HAP-1 (cell line): Measurements from ENCODE around the gene OAT.

Experiments used
- DNase-seq, 2 experiments: peaks; one replicate each; pipeline ENCODE4 v3.0.0-alpha.2; 2016 to 2020; ENCODE audit warnings: low spot score in 2 of 2
- H3K27me3 ChIP-seq: fragments of 250-450 bp; sonication (Bioruptor Pico); 2 replicates; pipeline ENCODE4 v1.5.1; 2020; ENCODE audit warnings: low read depth, mild to moderate bottlenecking, moderate library complexity
- H3K36me3 ChIP-seq: fragments of 250-450 bp; sonication (Bioruptor Pico); replicated peaks from 2 replicates; pipeline ENCODE4 v1.5.1; 2020; ENCODE audit warnings: mild to moderate bottlenecking
- H3K4me1 ChIP-seq: fragments of 250-450 bp; sonication (Bioruptor Pico); 2 replicates; pipeline ENCODE4 v1.5.1; 2020; ENCODE audit warnings: mild to moderate bottlenecking
- H3K4me3 ChIP-seq: fragments of 250-450 bp; sonication (Bioruptor Pico); 2 replicates; pipeline ENCODE4 v1.5.1; 2020; ENCODE audit warnings: mild to moderate bottlenecking, moderate library complexity
- H3K9me3 ChIP-seq: fragments of 250-450 bp; sonication (Bioruptor Pico); 2 replicates; pipeline ENCODE4 v1.5.1; 2020; ENCODE audit warnings: mild to moderate bottlenecking, moderate library complexity
- in situ Hi-C: fragments of 300-500 bp; cut with MboI; formaldehyde crosslinking; loops from 3 replicates; pipeline ENCODE4 v1.14.3; 2020; ENCODE audit warnings: low sequenced_read_pairs, inconsistent platforms, mixed read lengths

OAT gene

DNA sequence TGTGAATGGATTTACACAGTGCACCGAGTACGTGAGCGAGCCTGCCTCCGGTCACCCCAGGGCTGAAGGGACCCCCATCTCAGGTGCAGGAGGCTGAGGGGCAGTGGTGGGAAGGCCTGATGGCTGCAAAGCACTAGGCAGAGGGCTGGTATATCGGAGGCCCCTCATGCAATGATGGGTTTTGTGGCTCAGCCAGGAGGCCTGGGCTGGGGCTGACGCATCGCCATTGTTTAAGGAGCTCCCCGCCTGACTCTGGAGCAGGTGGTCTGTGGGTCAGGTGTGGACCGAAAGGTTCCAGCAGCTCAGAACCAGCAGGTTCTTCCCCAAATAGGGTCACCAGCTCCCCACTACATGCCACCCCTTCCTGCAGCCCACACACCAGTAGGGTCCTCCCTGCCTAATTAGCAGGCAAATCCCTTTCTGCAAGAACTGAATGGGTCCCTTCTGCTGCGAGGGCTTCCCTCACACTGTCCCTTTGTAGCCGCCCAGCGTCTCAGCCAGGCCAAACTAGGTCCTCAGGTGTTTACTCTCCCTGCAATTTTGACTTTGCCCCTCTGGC lies 33.0 kb downstream of the OAT start:
- no peak for DNase-seq
- Histone ChIP-seq H3K36me3 (no peaks in the 10 kb centered on the region), H3K4me1 (peaks cover 16% of the 10 kb centered on the region), H3K4me3 (no peak overlapping the region), H3K9me3 (no peaks in the 10 kb centered on the region), H3K27me3 (peaks cover 13% of the 10 kb centered on the region)
- in situ Hi-C loops, result loop anchor here (5.0 to 25.0 kb wide), 2 partner anchors 388 to 798 kb away; no protein-coding TSS in a partner anchor

DNA sequence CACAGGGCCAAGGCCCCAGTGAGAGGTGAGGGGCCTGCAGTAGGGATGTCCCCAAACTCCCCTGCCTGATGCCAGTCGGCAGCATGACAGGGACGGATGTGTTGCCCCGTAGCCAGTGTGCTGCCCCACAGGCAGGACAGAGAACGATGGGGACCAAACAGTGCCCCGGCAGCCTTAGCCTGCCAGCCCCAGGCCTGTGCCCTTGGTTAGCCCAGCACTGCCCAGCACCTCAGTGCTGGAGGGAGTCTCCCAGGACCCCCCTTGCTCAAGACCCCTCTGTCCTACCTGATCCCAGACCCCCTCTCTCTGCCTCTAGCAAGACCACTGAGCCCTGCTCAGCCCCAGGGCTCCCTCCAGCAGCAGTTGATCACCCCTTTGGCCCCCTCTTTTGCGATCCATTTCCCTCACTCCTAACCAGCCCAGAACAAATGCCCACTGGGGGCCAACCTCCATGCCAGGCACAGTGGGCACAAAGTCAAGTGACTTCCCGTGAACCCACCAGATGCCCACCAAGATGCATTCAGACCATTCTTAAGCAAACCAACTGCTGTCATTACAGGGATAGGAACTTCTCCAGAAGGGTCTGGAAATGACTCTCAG lies 34.0 kb downstream of the OAT start:
- DNase-seq, result no peak
- no peaks in the 10 kb centered on the region for H3K36me3 ChIP-seq
- peaks cover 8% of the 10 kb centered on the region for H3K4me1 ChIP-seq
- H3K9me3 ChIP-seq, result no peaks in the 10 kb centered on the region
- in situ Hi-C loops, result loop anchor here (5.0 to 25.0 kb wide), 2 partner anchors 387 to 797 kb away; no protein-coding TSS in a partner anchor
- H3K27me3 ChIP-seq, result peaks cover 21% of the 10 kb centered on the region
- no peak overlapping the region for H3K4me3 ChIP-seq

DNA sequence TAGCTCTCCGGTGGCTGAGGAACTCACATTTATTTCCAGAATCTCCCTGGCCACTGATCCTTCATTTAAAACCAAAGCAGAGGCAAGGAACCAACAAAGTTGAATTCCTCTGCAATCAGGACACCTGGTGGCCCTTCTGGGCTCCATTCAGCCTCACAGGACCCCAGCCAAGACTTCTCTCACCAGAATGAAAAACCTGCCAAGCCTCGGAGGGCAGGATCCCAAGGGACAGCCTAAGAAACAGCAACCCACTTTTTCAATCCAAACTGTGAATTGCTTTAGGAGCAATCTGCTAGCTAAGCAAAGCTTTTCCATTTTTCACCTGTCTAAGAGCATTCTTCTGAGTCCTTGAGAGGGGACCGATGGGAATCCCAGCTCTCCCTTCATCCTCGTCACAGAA lies 34.6 kb downstream of the OAT start:
- H3K4me1 ChIP-seq, result peaks cover 3% of the 10 kb centered on the region; the same call in 1 of the 2 replicates
- DNase-seq, result no peak
- H3K27me3 ChIP-seq, result peaks cover 27% of the 10 kb centered on the region
- no peaks in the 10 kb centered on the region for H3K9me3 ChIP-seq
- in situ Hi-C loops, result loop anchor here (25.0 kb wide), 1 partner anchor 797 kb away; no protein-coding TSS in a partner anchor
- no peak overlapping the region for H3K4me3 ChIP-seq
- H3K36me3 ChIP-seq, result no peaks in the 10 kb centered on the region

DNA sequence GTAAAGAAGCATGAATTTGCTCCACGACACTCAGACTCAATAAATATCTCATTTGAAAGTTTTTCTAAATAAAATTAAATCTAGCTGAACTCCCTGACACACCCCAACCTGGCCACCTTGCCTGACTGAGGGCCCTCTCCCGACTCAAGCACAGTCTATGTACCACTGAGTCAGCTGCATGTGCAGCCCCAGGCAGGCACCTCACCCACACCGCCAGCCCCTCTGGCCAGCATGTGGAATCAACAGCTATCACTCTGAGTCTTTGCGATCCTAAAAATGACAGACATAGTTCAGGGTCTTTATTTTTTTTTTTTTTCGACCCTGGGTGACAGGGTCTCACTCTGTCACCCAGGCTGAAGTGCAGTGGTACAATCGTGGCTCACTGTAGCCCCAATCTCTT lies 35.2 kb downstream of the OAT start:
- Histone ChIP-seq H3K4me3 (no peak overlapping the region), H3K4me1 (no peaks in the 10 kb centered on the region), H3K36me3 (no peaks in the 10 kb centered on the region), H3K9me3 (no peaks in the 10 kb centered on the region), H3K27me3 (peaks cover 30% of the 10 kb centered on the region)
- no peak for DNase-seq
- in situ Hi-C loops, result loop anchor here (25.0 kb wide), 1 partner anchor 796 kb away; no protein-coding TSS in a partner anchor

DNA sequence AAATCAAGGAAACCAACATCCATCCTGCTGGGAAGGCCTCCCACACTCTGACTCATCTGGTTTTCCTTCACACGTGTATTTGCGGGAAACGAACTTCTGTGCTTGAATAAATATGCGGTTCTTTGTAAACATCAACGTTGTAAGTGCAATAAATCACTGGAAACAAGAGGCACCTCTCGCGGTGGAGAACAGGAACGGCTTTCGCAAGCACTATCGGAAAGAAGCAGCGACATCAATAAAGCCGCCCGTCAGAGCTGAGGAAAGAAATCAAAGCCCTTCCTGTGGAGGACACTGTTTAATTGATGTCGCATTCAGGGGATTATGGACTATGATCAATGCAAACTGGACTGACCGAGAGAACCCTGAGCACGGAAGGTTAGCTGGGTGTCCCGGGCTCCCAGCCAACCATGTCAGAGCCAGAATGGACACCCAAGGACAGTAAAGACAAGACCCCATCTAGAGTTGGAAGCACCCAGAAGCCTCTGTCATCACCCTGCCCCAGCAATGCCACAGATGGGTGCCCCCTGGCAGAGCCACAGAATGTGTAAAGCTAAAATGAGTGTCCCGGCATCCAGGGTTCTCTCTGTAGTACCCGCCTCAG lies 37.6 kb downstream of the OAT start:
- no peak for DNase-seq
- no peaks in the 10 kb centered on the region for H3K9me3 ChIP-seq
- H3K36me3 ChIP-seq, result no peaks in the 10 kb centered on the region
- H3K4me3 ChIP-seq, result no peak overlapping the region
- in situ Hi-C loops, result loop anchor here (25.0 kb wide), 1 partner anchor 794 kb away; no protein-coding TSS in a partner anchor
- H3K4me1 ChIP-seq, result no peaks in the 10 kb centered on the region
- peaks cover 30% of the 10 kb centered on the region for H3K27me3 ChIP-seq

DNA sequence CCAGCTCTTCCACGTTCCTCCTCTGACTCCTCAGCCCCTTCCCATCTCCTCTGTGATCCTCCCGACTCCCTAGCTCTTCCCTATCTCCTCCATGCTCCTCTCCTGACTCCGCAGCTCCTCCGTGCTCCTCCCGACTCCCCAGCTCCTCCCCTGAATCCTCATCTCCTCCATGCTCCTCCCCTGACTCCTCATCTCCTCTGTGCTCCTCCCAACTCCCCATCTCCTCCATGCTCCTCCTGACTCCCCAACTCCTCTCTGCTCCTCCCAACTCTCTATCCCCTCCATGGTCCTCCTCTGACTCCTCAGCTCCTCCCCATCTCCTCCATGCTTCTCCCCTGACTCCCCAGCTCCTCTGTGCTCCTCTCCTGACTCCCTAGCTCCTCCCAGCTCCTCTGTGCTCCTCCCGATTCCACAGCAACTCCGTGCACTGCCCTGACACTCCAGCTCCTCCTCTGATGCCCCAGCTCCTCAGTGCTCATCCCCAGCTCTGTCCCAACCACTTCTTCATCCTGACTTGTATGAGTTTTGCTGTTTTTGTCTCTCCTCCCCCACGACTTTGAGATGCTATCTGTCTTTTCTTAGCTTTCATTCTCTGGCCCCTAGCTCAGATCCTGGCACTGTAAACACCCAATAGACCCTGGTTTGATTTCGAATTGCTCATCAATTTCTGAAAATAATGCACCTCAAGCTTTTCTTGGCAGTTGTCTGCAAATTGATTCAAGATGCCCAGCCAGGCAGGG lies 38.3 kb downstream of the OAT start:
- no peak for DNase-seq
- peaks cover 30% of the 10 kb centered on the region for H3K27me3 ChIP-seq
- in situ Hi-C loops, result loop anchor here (25.0 kb wide), 1 partner anchor 793 kb away; no protein-coding TSS in a partner anchor
- H3K36me3 ChIP-seq, result no peaks in the 10 kb centered on the region
- H3K4me1 ChIP-seq, result no peaks in the 10 kb centered on the region
- no peaks in the 10 kb centered on the region for H3K9me3 ChIP-seq
- no peak overlapping the region for H3K4me3 ChIP-seq

DNA sequence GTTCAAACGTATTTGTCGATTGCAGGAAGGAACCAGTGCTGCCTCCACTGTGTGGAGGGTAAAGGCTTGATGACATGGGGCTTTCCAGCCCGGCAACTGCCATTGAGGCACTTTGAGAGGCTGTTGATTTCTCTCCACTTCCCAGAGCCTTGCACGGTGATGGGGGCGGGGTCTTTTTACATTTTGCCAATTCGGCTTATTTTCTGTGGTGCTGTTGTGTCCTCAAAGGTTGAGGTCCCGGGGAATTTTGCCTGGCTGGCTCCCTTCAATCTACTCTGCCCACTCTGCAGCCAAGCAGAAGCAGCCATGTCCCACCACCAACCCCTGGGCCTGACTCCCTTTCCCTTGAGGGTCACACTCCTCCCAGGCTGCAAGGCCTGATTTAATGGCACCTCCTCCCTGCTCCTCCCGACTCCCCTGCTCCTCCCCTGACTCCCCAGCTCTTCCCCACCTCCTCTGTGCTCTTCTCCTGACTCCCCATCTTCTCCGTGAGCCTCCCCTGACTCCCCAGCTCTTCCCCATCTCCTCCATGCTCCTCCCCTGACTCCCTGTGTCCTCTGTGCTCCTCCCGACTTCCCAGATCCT lies 39.0 kb downstream of the OAT start:
- Histone ChIP-seq H3K4me3 (no peak overlapping the region), H3K36me3 (no peaks in the 10 kb centered on the region), H3K27me3 (peaks cover 30% of the 10 kb centered on the region), H3K4me1 (no peaks in the 10 kb centered on the region), H3K9me3 (no peaks in the 10 kb centered on the region)
- no peak for DNase-seq
- in situ Hi-C loops, result loop anchor here (25.0 kb wide), 1 partner anchor 792 kb away; no protein-coding TSS in a partner anchor

DNA sequence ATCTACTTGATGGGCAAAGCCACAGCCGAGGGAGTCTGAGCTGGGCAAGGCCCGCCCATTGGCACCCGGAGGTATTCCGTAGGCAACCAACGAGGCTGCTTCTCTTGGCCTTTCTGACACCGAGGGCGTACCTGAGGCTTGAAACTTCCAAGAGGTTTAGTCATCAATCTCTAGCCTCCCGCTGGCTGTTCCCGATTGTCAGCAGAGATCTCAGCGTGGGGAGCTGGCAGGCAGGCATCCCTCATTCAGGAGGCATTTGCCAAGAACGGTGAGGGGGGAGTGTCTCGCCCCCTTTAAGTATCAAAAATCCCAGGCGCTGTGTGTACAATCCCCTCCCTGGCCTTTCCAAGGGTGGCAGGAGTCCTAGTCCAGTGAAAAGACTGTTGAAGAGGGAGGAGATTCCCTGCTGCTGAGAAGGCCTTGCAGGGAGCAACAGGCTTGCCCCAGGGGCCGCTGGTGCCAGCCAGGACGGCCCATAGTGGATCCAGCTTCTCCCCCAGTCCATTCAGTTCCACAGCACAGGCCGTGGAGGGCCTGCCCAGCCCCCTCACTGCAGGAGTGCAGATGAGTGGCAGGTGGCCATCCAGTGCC lies 39.7 kb downstream of the OAT start:
- no peaks in the 10 kb centered on the region for H3K9me3 ChIP-seq
- H3K36me3 ChIP-seq, result no peaks in the 10 kb centered on the region
- H3K27me3 ChIP-seq, result peaks cover 28% of the 10 kb centered on the region
- no peaks in the 10 kb centered on the region for H3K4me1 ChIP-seq
- H3K4me3 ChIP-seq, result no peak overlapping the region
- DNase-seq, result no peak
- in situ Hi-C loops, result loop anchor here (25.0 kb wide), 1 partner anchor 792 kb away; no protein-coding TSS in a partner anchor

DNA sequence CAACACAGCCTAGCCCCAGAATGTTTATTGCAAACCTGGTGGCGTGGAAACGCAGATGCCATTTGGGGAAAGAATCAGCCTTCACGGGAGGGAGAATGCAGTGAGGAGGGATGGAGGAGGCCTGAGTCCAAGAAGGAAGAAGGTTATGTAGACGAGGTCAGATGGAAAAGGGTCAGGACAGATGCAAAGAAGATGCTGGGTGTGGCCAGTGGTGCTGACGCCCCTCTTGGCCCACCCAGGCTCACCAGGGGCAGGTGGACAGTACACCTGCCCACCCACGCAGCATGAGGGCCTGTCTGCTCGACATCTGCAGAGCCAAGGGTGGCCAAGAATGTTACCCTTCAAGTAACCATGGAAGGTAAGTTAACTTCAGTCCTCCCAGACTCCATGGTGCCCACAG lies 40.5 kb downstream of the OAT start:
- H3K4me1 ChIP-seq, result no peaks in the 10 kb centered on the region
- H3K27me3 ChIP-seq, result peaks cover 28% of the 10 kb centered on the region
- in situ Hi-C loops, result loop anchor here (25.0 kb wide), 1 partner anchor 791 kb away; no protein-coding TSS in a partner anchor
- no peak for DNase-seq
- no peak overlapping the region for H3K4me3 ChIP-seq
- no peaks in the 10 kb centered on the region for H3K9me3 ChIP-seq
- H3K36me3 ChIP-seq, result no peaks in the 10 kb centered on the region

DNA sequence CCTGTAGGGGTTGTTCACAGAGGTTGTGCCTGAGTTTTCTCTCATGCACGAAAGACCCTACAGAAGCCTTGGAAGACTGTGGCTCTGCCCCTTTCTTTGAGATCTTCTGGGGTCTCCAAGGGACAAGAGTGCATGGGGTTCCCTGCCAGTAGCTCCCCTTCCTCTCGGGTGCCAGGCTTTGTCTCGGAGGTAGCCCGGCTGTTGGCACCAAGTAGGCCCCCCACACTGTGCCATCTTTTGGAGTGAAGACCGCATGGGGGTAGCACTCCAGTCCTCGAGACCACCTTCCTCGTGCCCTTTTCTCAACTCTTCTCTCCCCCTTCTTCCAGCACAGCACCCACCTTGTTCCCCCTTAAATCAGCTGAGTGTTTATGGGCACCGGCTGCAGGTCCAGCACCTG lies 41.6 kb downstream of the OAT start:
- in situ Hi-C loops, result loop anchor here (25.0 kb wide), 1 partner anchor 790 kb away; no protein-coding TSS in a partner anchor

DNA sequence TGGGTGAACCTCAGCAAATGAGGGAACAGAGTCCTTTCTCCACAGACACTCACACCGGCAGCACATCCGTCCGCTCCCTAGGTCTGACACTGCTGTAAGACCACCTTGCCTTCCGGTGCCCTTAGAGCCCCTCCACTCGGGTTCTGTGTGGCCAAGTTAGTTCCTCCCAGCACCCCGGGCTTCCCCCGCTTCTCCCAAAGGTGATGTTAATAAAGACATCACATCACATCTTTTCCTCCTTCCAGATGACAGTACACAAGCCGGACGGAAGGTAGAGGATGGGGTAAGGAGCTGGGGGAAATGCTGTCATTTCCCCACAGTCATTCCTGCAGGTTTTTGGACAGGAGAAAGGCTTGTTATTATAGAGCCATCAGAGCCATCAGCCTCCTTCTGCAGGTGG lies 42.3 kb downstream of the OAT start:
- in situ Hi-C loops, result loop anchor here (25.0 kb wide), 1 partner anchor 789 kb away; no protein-coding TSS in a partner anchor
- no peaks in the 10 kb centered on the region for H3K36me3 ChIP-seq
- no peaks in the 10 kb centered on the region for H3K9me3 ChIP-seq

More for the DNA sequence above, 41.6 kb downstream of the OAT start:
- no peak for DNase-seq
- H3K4me1 ChIP-seq, result no peaks in the 10 kb centered on the region
- H3K36me3 ChIP-seq, result no peaks in the 10 kb centered on the region
- no peak overlapping the region for H3K4me3 ChIP-seq
- H3K9me3 ChIP-seq, result no peaks in the 10 kb centered on the region
- peaks cover 32% of the 10 kb centered on the region for H3K27me3 ChIP-seq

DNA sequence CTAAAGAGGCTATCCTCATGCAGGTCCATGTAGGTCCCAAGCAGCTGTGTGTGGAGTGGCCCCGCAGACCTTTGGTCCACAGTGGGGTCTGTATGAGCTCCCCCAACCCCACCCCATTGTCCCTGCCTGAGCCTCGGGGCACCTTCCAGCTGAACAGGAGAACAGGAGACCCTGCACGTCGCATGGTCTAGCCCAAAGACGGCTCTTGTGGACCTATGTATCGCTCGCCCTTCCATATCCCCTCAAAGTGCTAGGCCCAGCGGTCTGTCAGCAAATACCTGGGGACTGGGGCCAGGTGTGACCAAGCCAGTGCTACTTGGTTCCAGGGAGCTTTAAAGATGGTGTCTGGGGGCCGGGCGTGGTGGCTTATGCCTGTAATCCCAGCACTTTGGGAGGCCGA lies 43.0 kb downstream of the OAT start:
- H3K4me1 ChIP-seq, result no peaks in the 10 kb centered on the region
- H3K27me3 ChIP-seq, result peaks cover 21% of the 10 kb centered on the region
- H3K4me3 ChIP-seq, result no peak overlapping the region
- H3K9me3 ChIP-seq, result no peaks in the 10 kb centered on the region
- H3K36me3 ChIP-seq, result no peaks in the 10 kb centered on the region
- in situ Hi-C loops, result loop anchor here (25.0 kb wide), 1 partner anchor 788 kb away; no protein-coding TSS in a partner anchor
- DNase-seq, result no peak

More for the DNA sequence above, 42.3 kb downstream of the OAT start:
- DNase-seq, result no peak
- Histone ChIP-seq H3K4me3 (no peak overlapping the region), H3K27me3 (peaks cover 28% of the 10 kb centered on the region), H3K4me1 (no peaks in the 10 kb centered on the region)

DNA sequence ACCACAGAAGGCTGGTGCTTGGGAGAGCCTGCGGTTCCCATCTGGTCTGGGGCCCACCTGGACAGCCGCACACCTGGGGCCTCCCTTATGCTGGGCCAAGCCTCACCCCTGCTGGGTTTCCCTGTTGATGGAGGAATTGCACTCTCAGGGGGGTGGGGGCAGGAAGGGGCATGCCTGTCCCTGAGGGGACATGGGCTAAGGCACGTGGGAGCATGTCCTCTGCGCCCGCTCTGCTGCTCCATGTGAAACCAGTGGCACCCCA lies 43.4 kb downstream of the OAT start:
- Histone ChIP-seq H3K4me1 (no peaks in the 10 kb centered on the region), H3K4me3 (no peak overlapping the region), H3K36me3 (no peaks in the 10 kb centered on the region), H3K27me3 (peaks cover 17% of the 10 kb centered on the region), H3K9me3 (no peaks in the 10 kb centered on the region)
- DNase-seq, result no peak
- in situ Hi-C loops, result loop anchor here (25.0 kb wide), 1 partner anchor 788 kb away; no protein-coding TSS in a partner anchor
